B cell (primary cell): ENCODE results near the gene PROCA1.

Experiments
- EZH2 ChIP-seq: IDR thresholded peaks from 2 replicates; pipeline ENCODE4 v1.6.1; 2012; ENCODE audit warnings: borderline replicate concordance, low read depth, mild to moderate bottlenecking, moderate library complexity, low read length; ENCODE audit not compliant: insufficient read depth, poor library complexity, severe bottlenecking
- TF ChIP-seq, protein P1 (sequence below): fragments of 200-600 bp; IDR thresholded peaks from one replicate; pipeline ENCODE4 v1.8.0; 2022; ENCODE audit warnings: antibody characterized with exemption, mild to moderate bottlenecking

DNA sequence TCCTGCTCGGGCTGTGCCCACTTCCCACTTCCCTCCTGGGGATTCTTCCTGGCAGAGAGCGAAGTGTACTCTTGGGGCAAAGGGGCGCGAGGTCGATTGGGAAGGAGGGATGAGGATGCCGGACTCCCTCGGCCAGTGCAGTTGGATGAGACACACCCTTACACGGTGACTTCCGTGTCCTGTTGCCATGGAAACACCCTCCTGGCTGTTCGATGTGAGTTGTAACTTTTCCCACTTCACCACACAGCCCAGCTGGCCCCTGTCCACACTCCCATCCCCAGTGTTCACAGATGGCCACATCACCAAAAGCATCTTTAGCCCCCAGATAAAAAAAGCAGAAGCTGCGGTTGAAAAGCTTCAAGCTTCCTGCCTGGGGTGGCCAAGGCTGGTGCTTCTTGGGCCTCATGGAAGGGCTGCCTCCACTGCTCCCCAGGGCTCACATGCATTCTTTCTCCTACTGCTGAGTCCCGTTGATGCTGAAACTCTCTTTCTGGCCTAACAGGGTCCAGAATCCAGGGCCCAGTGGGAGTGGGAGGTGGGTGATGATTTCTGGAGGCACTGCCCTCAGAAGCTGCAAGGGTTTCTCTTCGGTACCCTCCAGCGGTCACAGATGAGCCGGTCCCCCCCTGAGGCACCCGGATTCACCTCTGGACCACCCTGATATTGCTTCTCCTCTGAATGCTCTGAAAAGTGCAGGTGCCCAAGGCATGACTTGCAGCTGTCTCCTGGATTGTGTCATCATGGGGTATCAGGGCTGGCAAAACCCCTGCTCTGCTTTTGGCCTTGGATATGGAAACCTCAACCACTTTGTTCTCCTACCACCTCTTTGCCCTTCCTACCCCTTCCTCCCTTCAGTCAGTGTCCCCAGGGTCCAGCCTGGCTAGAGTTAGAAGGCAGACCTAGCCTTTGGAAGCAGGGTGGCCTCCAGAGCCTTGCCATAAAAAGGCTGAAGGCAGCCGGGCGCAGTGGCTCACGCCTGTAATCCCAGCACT lies 30.0 kb upstream of the PROCA1 start:
- no peak for TF ChIP-seq EZH2
- TF ChIP-seq, protein P1, sequence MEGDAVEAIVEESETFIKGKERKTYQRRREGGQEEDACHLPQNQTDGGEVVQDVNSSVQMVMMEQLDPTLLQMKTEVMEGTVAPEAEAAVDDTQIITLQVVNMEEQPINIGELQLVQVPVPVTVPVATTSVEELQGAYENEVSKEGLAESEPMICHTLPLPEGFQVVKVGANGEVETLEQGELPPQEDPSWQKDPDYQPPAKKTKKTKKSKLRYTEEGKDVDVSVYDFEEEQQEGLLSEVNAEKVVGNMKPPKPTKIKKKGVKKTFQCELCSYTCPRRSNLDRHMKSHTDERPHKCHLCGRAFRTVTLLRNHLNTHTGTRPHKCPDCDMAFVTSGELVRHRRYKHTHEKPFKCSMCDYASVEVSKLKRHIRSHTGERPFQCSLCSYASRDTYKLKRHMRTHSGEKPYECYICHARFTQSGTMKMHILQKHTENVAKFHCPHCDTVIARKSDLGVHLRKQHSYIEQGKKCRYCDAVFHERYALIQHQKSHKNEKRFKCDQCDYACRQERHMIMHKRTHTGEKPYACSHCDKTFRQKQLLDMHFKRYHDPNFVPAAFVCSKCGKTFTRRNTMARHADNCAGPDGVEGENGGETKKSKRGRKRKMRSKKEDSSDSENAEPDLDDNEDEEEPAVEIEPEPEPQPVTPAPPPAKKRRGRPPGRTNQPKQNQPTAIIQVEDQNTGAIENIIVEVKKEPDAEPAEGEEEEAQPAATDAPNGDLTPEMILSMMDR = no peak
